ENCODE measurements around the gene XIAP.
A peak's percentile ranks its signal among the peaks of the same experiment; 100 is the strongest.

Gene XIAP

GRCh38 chrX:123962794-123963373 lies 103.0 kb downstream of the XIAP start:
- H3K4me3 Mint-ChIP-seq: peak overlapping the region; percentile 90 to 93
- no peaks in the 10 kb centered on the region for H3K27me3 Mint-ChIP-seq
- ATAC-seq (peak; percentile 83), DNase-seq (peak; percentile 77 to 91)
- H3K4me1 Mint-ChIP-seq: peaks cover 28% of the 10 kb centered on the region
- no peaks in the 10 kb centered on the region for H3K9me3 Mint-ChIP-seq
- peak overlapping the region; percentile 99 to 100 for H3K27ac Mint-ChIP-seq
